ENCODE results near the gene SSBP4. TPM values are rescaled to one million over a fixed set of nuclear protein-coding genes. Genes with fewer than 3 reads are reported as not detected.

SSBP4 gene
- total RNA-seq, 1 donor from 2014 or later: 28.5 TPM

DNA sequence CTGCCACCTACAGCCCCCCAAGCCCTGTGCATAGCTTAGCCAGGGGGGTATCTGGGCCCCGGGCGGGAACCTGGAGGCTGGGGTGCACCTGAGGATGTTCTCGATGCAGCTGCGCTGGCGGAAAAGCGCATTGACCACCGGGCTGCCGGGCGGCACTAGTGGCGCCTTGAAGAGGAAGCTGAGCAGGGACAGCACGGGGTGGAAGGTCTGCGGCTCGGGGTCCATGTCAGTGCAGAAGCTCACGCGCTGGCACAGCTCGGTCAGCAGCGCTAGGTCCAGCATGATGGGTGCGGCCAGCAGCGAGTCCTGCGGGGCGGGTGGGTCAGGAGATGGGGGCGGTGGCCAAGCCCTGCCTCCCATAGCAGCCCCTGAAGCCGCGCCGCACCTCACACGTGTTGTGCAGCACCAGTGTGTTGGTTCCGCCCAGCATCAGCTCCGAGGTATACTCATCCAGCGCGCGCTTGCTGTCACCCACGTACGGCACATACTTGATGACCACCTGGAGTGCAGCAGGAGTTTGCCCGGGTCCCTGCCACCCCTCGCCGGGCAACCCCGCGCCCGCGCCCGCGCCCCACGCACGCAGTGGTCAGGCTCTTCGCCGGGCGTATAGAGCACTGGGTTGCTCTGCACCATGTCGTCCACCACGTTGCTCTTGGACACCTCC is 16.1 kb downstream of the SSBP4 start:
- H3K4me3 Mint-ChIP-seq: peak overlapping the region; percentile 79
- H3K27me3 Mint-ChIP-seq: no peaks in the 10 kb centered on the region
- no peaks in the 10 kb centered on the region for H3K9me3 Mint-ChIP-seq
- H3K4me1 Mint-ChIP-seq: peaks cover 35% of the 10 kb centered on the region
- ChIA-PET CTCF (interaction anchor here (0.9 kb wide), 2 partner anchors 16 to 55 kb away, joined by 3 to 4 read pairs; no protein-coding TSS in a partner anchor), POLR2A (interaction anchor here (0.5 to 1.6 kb wide), 4 partner anchors 16 to 303 kb away, joined by 3 to 7 read pairs (median 5); partner anchors contain the start of gene SSBP4)
- H3K36me3 Mint-ChIP-seq (ENCODE audit: low read depth): no peaks in the 10 kb centered on the region
- DNase-seq (no peak), ATAC-seq (ENCODE audit: low read depth) (no peak)
- H3K27ac Mint-ChIP-seq: no peak overlapping the region
- TF ChIP-seq, protein P1, sequence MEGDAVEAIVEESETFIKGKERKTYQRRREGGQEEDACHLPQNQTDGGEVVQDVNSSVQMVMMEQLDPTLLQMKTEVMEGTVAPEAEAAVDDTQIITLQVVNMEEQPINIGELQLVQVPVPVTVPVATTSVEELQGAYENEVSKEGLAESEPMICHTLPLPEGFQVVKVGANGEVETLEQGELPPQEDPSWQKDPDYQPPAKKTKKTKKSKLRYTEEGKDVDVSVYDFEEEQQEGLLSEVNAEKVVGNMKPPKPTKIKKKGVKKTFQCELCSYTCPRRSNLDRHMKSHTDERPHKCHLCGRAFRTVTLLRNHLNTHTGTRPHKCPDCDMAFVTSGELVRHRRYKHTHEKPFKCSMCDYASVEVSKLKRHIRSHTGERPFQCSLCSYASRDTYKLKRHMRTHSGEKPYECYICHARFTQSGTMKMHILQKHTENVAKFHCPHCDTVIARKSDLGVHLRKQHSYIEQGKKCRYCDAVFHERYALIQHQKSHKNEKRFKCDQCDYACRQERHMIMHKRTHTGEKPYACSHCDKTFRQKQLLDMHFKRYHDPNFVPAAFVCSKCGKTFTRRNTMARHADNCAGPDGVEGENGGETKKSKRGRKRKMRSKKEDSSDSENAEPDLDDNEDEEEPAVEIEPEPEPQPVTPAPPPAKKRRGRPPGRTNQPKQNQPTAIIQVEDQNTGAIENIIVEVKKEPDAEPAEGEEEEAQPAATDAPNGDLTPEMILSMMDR (IDR thresholded peaks at IDR 0.05): no peak
- intact Hi-C loops (cut with micrococcal nuclease): loop anchor here (5.0 kb wide), 1 partner anchor 397 kb away; the partner anchor contains the start of gene UPF1

DNA sequence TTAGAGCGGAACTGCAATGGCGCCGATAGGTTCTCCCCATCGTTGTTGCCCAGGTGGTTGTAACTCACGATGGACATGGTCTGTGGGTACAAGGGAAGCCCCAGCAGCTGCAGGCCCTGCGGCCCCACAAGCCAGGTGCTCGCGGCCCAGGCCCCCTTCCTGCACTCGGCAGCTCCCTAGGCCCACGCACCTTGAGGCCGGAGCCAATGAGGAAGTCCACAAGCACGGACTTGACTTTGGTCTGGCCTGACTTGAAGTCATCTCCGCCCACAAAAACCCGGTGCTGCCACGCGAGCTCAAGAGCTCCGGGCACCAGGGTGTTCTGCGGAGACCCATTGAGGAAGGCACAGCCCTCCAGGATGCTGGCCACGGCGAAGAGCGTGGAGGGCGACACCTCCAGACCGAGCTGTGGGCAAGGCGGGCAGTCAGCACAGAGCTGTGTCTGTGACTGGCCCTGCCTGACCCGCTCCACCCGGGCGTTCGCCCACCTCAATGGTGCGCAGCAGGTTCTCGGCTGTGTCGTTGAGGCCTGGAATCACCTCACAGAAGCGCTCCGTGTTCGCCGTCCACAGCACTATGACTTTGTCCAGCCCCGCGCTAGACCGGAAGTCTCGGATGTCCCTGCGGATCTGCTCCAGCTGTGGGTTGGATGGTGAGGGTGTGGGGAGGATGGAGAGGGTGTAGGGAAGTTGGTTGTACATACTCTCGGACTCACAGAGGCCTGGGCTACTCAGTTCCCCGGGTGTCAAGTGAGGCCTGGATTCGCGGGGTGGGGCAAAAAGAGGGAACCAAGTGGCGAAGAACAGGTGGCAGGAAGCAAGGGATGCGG is 16.9 kb downstream of the SSBP4 start:
- POLR2A ChIA-PET: interaction anchor here (0.7 kb wide), 1 partner anchor 17 kb away, joined by 3 read pairs; no protein-coding TSS in a partner anchor
- peaks cover 36% of the 10 kb centered on the region for H3K4me1 Mint-ChIP-seq
- CTCF ChIA-PET: interaction anchor here (0.9 kb wide), 2 partner anchors 17 to 56 kb away, joined by 3 to 4 read pairs; no protein-coding TSS in a partner anchor
- H3K27ac Mint-ChIP-seq: no peak overlapping the region
- TF ChIP-seq, protein P1 (IDR thresholded peaks at IDR 0.05): no peak
- no peaks in the 10 kb centered on the region for H3K27me3 Mint-ChIP-seq
- H3K9me3 Mint-ChIP-seq: no peaks in the 10 kb centered on the region
- H3K4me3 Mint-ChIP-seq: peak overlapping the region; percentile 69
- DNase-seq (no peak), ATAC-seq (ENCODE audit: low read depth) (no peak)
- intact Hi-C loops (cut with micrococcal nuclease): loop anchor here (2.0 to 5.0 kb wide), 2 partner anchors 15 to 396 kb away; partner anchors contain the start of gene UPF1
- no peaks in the 10 kb centered on the region for H3K36me3 Mint-ChIP-seq (ENCODE audit: low read depth)

DNA sequence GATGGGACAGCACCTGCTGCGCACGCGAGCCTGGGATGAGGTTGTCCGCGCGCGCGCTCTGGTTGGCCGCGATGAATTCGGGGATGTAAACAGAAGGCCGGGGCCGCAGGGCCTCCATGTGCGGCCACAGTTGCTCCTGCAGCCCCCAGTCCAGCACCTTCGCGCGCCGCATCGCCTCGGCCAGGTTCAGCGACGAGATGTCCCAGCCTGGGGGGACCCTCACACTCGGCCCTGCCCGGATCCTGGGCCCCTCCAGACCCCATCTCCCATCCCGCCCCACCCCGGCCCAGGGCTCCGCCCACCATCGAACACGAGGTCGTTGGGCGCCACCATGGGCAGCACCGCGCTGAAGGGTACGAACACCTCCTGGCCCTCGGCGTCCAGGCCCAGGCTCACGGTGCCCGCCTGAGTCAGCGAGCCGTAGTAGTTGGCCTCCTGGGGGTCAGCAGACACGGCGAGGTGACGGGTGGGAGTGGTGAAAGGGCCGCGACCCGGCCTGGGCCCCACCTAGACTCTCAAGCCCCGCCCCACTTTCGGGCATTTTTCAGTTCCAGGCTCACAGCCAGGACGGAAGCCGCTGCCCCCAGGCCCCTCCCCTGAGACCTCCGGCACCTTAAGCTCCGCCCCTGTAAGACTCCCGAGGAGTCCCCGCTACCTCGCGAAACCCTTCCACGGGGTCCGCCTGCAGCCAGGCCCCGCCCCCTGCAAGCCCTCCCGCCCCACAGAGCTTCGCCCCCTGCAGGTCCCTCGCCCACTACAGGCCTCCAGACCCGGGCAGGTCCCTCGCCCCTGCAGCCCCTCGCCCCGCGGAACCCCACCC is 17.7 kb downstream of the SSBP4 start:
- DNase-seq (peak; percentile 71), ATAC-seq (ENCODE audit: low read depth) (peak; percentile 72)
- no peak overlapping the region for H3K27ac Mint-ChIP-seq
- no peaks in the 10 kb centered on the region for H3K9me3 Mint-ChIP-seq
- H3K4me3 Mint-ChIP-seq: peak overlapping the region; percentile 78
- intact Hi-C loops (cut with micrococcal nuclease): loop anchor here (1.0 to 5.0 kb wide), 4 partner anchors 8 to 395 kb away; partner anchors contain the start of genes ELL and UPF1
- ChIA-PET CTCF (no interaction called here), POLR2A (interaction anchor here (0.5 to 1.1 kb wide), 6 partner anchors 9 to 483 kb away, joined by 3 to 8 read pairs (median 4); partner anchors contain the start of genes COPE, DDX49 and KXD1)
- TF ChIP-seq, protein P1 (IDR thresholded peaks at IDR 0.05): no peak
- H3K36me3 Mint-ChIP-seq (ENCODE audit: low read depth): no peaks in the 10 kb centered on the region
- no peaks in the 10 kb centered on the region for H3K27me3 Mint-ChIP-seq
- peaks cover 38% of the 10 kb centered on the region for H3K4me1 Mint-ChIP-seq

DNA sequence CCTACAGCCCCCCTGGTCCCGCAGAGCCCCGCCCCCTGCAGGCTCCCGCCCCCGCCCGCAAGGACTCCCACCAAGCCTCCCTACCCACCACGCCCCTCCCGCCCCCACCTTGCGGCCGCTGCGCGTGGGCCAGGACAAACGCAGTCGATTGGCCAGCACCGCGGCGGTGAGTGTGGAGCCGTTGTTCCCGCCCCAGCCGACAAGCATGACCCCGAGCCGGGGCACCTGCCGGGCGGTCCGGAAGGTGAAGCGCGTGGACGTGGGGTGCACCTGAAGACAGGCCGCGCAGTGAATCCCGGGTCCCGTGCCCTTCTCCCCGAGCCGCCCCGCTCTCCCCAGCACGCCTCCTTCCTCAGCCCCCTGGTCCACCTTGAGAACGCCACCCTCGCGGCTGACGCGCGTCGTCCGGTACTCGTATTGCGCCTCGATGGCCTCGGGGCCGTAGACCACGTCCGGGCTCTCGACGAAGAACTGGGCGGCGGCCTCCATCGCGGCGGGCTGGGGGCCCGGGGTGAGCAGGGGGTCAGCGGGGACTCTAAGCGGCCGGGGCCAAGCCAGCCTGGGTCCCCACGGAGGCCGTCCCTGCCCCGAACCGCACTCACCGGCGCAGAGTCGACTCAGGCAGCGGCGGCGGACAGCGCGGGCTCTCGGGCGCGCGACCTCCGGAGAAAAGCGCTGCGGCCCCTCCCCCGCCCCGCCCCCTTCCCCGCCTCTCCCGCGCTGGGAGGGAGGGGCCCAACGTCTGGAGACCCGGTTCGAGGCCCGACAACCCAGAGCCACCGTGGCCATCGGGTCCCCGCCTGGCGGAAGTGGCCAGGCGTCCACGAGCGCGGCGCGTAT is 18.5 kb downstream of the SSBP4 start, which contains the start of gene ISYNA1:
ISYNA1 (minus strand) TSS at position 643 of the 840 bp plus-strand sequence; CDS start at position 489, 154 bp downstream.
- ATAC-seq (ENCODE audit: low read depth) (peak; percentile 14), DNase-seq (no peak)
- Mint-ChIP-seq H3K27me3 (no peaks in the 10 kb centered on the region), H3K9me3 (no peaks in the 10 kb centered on the region), H3K4me3 (peak within 1 kb of the TSS; percentile 78), H3K36me3 (ENCODE audit: low read depth) (peaks cover under 1% of the 10 kb centered on the region), H3K4me1 (peaks cover 39% of the 10 kb centered on the region), H3K27ac (no peak within 1 kb of the TSS)
- TF ChIP-seq, protein P1 (IDR thresholded peaks at IDR 0.05): no peak
- intact Hi-C loops (cut with micrococcal nuclease): loop anchor here (1.0 to 5.0 kb wide), 4 partner anchors 8 to 395 kb away; partner anchors contain the start of genes ELL and UPF1
- ChIA-PET CTCF (no interaction called here), POLR2A (interaction anchor here (0.5 to 1.1 kb wide), 7 partner anchors 10 to 482 kb away, joined by 3 to 8 read pairs (median 3); partner anchors contain the start of genes COPE, DDX49 and KXD1)

Measured in activated B cell treated with CpG ODN at 0.5 μM for 24 hours (primary cell).